ENCODE results near the gene SNX20. TPM values are rescaled to one million over a fixed set of nuclear protein-coding genes. Genes with fewer than 3 reads are reported as not detected.
A peak's percentile ranks its signal among the peaks of the same experiment; 100 is the strongest.

The SNX20 gene
- total RNA-seq, 1 donor from 2014 or later, result not detected

DNA sequence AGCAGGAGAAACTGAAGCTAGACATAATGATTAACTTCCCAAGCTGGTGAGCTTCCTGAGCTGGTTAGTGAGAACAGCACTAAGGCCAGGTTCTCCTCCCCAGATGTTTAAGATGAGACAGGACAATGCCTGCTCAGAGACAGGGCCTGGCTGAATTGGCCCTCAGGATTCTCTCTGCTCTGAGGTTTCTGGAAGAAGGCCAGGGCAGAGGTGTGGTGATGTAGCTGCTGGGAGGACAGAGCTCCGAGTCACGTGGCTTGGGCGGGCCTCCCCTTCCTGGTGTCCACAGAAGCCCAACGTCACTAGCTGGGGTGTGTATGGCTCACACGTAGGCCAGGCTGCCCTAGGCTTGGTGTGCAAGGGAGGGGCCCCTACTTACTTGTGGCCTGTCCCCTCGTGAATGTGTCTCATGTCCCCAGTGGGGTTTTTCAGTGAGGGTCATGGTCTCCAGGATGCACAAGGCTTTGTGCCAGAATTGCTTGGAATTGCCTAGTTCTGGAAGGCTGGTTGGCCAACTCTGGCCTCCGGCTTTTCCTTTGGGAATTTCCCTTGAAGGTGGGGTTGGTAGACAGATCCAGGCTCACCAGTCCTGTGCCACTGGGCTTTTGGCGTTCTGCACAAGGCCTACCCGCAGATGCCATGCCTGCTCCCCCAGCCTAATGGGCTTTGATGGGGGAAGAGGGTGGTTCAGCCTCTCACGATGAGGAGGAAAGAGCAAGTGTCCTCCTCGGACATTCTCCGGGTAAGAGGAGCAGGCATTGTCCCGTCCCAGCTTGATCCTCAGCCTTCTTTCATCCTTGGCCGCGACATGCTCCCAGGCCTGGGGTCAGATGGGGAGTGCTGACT lies 15.7 kb upstream of the SNX20 start:
- peak; percentile 26 for DNase-seq (ENCODE audit: low read depth)
- FAIRE-seq, result no peak

DNA sequence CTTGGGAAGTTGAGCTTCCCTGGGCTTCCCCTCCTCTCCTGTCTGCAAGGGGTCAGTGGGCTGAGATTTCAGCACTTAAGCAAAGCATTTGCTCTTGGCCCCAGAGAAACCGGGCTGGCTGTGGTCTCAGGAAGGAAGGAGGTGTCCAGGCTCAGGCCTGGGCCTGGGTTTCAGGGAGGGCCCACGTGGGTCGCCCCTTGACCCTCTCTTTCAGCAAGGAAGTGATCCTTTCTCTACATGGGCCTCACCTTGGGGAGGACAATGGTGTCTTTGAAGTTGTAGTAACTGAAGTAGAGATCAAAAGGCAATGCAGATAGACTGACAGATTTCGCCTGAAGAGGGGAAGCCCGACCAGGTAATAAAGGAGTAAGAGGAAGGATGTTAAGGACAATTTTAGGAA lies 15.0 kb upstream of the SNX20 start:
- no peak for TF ChIP-seq EZH2 (IDR thresholded peaks at IDR 0.05; ENCODE audit: insufficient read depth, low read length)
- TF ChIP-seq, protein P1, sequence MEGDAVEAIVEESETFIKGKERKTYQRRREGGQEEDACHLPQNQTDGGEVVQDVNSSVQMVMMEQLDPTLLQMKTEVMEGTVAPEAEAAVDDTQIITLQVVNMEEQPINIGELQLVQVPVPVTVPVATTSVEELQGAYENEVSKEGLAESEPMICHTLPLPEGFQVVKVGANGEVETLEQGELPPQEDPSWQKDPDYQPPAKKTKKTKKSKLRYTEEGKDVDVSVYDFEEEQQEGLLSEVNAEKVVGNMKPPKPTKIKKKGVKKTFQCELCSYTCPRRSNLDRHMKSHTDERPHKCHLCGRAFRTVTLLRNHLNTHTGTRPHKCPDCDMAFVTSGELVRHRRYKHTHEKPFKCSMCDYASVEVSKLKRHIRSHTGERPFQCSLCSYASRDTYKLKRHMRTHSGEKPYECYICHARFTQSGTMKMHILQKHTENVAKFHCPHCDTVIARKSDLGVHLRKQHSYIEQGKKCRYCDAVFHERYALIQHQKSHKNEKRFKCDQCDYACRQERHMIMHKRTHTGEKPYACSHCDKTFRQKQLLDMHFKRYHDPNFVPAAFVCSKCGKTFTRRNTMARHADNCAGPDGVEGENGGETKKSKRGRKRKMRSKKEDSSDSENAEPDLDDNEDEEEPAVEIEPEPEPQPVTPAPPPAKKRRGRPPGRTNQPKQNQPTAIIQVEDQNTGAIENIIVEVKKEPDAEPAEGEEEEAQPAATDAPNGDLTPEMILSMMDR (IDR thresholded peaks at IDR 0.05; ENCODE audit: insufficient read depth, low read depth, low read length), result no peak
- Histone ChIP-seq H4K20me1 (ENCODE audit: insufficient read depth, low read length) (no peaks in the 10 kb centered on the region), H3K27me3 (ENCODE audit: insufficient read depth, low read length) (peaks cover 5% of the 10 kb centered on the region), H3K4me3 (ENCODE audit: insufficient read depth, low read depth, low read length) (no peak overlapping the region), H3K36me3 (ENCODE audit: insufficient read depth, low read length) (no peaks in the 10 kb centered on the region), H3K9ac (ENCODE audit: low read length) (no peak overlapping the region), H2AFZ (ENCODE audit: low read depth, low read length) (no peak overlapping the region), H3K9me3 (ENCODE audit: insufficient read depth, low read depth, low read length) (no peaks in the 10 kb centered on the region), H3K79me2 (ENCODE audit: insufficient read depth, low read length) (no peaks in the 10 kb centered on the region), H3K4me2 (ENCODE audit: low read length) (no peak overlapping the region), H3K27ac (ENCODE audit: low read depth, low read length) (no peak overlapping the region), H3K4me1 (ENCODE audit: insufficient read depth, low read length) (no peaks in the 10 kb centered on the region)
- FAIRE-seq (no peak), DNase-seq (ENCODE audit: low read depth) (no peak)
- peaks cover 37% of the 10 kb centered on the region for H3K27me3 Mint-ChIP-seq (ENCODE audit: low read depth, unreplicated experiment)
- H3K4me1 Mint-ChIP-seq (ENCODE audit: low read depth, unreplicated experiment), result peaks cover 6% of the 10 kb centered on the region
- H3K36me3 Mint-ChIP-seq (ENCODE audit: low read depth, unreplicated experiment), result no peaks in the 10 kb centered on the region
- H3K27ac Mint-ChIP-seq (ENCODE audit: unreplicated experiment), result no peak overlapping the region
- peaks cover 4% of the 10 kb centered on the region for H3K9me3 Mint-ChIP-seq (ENCODE audit: unreplicated experiment)
- no peak overlapping the region for H3K4me3 Mint-ChIP-seq (ENCODE audit: unreplicated experiment)

More for the DNA sequence above, 15.7 kb upstream of the SNX20 start:
- H4K20me1 ChIP-seq (ENCODE audit: insufficient read depth, low read length), result no peaks in the 10 kb centered on the region
- no peaks in the 10 kb centered on the region for H3K79me2 ChIP-seq (ENCODE audit: insufficient read depth, low read length)
- no peaks in the 10 kb centered on the region for H3K4me1 ChIP-seq (ENCODE audit: insufficient read depth, low read length)
- H3K9ac ChIP-seq (ENCODE audit: low read length), result no peak overlapping the region
- H3K27me3 ChIP-seq (ENCODE audit: insufficient read depth, low read length), result peaks cover 5% of the 10 kb centered on the region
- H3K27ac ChIP-seq (ENCODE audit: low read depth, low read length), result no peak overlapping the region
- H3K9me3 ChIP-seq (ENCODE audit: insufficient read depth, low read depth, low read length), result no peaks in the 10 kb centered on the region
- H3K36me3 Mint-ChIP-seq (ENCODE audit: low read depth, unreplicated experiment), result no peaks in the 10 kb centered on the region
- peaks cover 33% of the 10 kb centered on the region for H3K27me3 Mint-ChIP-seq (ENCODE audit: low read depth, unreplicated experiment)
- peaks cover 6% of the 10 kb centered on the region for H3K4me1 Mint-ChIP-seq (ENCODE audit: low read depth, unreplicated experiment)
- H2AFZ ChIP-seq (ENCODE audit: low read depth, low read length), result no peak overlapping the region
- no peak overlapping the region for H3K4me3 ChIP-seq (ENCODE audit: insufficient read depth, low read depth, low read length)
- TF ChIP-seq EZH2 (IDR thresholded peaks at IDR 0.05; ENCODE audit: insufficient read depth, low read length), result no peak
- TF ChIP-seq, protein P1 (IDR thresholded peaks at IDR 0.05; ENCODE audit: insufficient read depth, low read depth, low read length), result no peak
- no peak overlapping the region for H3K27ac Mint-ChIP-seq (ENCODE audit: unreplicated experiment)
- H3K4me3 Mint-ChIP-seq (ENCODE audit: unreplicated experiment), result no peak overlapping the region
- peaks cover 4% of the 10 kb centered on the region for H3K9me3 Mint-ChIP-seq (ENCODE audit: unreplicated experiment)
- no peak overlapping the region for H3K4me2 ChIP-seq (ENCODE audit: low read length)
- no peaks in the 10 kb centered on the region for H3K36me3 ChIP-seq (ENCODE audit: insufficient read depth, low read length)

All from astrocyte (in vitro differentiated cells and primary cell).